GM18505 (cell line): ENCODE data around the gene HKDC1.
"Not testable (repeated sequence)": the region's sequence is repeated elsewhere in the genome, so short reads cannot be mapped to it uniquely, and the experiment has no call there.

ENCODE experiments used
- ATAC-seq: cut with Tn5 transposase; IDR thresholded peaks from one replicate; pipeline ENCODE4 v1.9.1; 2021; ENCODE audit not compliant: unreplicated experiment
- POLR2A ChIP-seq: IDR thresholded peaks from 4 replicates; pipeline ENCODE4 v1.6.1; 2011; ENCODE audit warnings: borderline replicate concordance; ENCODE audit not compliant: insufficient read depth, insufficient read length; ENCODE audit errors: extremely low read depth

HKDC1 gene

DNA sequence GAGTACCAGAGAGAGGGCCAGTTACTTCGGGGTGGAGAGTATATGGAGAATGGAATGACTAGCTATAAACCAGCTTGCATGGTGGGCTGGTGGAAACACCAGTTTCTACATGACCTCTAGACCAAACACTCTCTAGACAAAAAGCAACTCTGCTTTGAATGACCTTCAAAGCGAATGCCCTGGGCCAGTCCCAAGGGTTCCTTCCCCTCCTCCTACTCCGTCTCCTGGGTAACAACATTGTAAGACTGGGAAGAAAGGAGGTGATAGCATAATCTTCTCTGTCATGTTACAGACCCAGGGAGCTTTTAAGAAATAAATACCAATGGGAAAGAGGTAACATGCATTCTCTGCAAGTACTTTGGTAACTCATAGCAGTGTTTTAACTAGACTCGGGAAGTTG, 65.6 kb downstream of the HKDC1 start:
- no peak for ATAC-seq
- TF ChIP-seq POLR2A = no peak

DNA sequence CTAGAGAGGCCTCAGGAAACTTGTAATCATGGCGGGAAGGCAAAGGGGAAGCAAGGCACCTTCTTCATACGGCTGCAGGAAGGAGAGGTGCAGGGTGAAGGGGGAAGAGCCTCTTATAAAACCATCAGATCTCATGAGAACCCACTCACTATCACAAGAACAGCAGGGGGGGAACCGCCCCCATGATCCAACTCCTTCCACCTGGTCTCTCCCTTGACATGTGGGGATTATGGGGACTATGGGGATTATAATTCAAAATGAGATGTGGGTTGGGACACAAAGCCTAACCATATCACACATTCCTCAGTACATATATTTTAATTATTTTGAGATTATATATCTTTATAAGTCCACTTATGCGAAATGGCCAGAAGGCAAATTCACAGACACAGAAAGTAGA, 67.0 kb downstream of the HKDC1 start:
- no peak for TF ChIP-seq POLR2A
- ATAC-seq = no peak

DNA sequence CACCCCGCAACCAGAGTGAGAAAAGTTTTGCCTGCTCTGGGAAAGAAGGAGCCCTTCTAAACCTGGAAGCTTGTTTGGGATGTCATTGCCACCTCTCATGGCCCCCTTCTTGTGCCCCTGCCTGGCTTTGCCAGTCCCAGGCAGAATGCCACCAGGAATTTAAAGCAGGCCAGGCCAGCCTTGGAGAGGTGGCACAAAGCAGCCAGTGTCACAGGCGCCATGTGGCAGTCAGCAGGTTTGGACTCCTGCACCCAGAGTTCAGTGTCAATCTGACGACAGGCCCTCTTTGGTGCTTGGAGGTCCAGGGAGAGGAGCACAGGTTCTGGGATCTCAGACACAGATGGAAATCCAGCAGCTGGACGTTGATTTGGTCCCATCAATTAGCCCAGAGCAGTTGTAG, 70.9 kb downstream of the HKDC1 start:
- TF ChIP-seq POLR2A = no peak
- no peak for ATAC-seq

DNA sequence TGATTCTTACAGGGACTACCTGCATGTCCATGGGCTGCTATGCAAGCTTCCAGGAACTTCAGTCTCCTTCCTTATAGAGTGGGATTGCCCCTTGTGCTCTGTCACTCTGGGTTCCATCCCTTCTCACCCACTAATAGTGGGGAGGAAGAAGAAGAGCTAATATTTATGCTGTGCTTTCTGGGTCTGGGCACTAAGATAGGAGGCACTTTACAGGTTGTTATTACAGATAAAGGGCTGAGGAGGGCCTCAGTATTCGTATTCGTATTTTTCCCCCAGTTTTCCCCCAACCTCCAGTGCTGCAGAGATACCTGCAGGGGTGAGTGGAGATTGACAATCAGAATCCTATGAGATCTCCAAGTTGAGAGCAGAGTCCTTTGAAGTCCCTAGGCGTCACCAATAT, 72.3 kb downstream of the HKDC1 start:
- no peak for ATAC-seq
- TF ChIP-seq POLR2A = no peak

DNA sequence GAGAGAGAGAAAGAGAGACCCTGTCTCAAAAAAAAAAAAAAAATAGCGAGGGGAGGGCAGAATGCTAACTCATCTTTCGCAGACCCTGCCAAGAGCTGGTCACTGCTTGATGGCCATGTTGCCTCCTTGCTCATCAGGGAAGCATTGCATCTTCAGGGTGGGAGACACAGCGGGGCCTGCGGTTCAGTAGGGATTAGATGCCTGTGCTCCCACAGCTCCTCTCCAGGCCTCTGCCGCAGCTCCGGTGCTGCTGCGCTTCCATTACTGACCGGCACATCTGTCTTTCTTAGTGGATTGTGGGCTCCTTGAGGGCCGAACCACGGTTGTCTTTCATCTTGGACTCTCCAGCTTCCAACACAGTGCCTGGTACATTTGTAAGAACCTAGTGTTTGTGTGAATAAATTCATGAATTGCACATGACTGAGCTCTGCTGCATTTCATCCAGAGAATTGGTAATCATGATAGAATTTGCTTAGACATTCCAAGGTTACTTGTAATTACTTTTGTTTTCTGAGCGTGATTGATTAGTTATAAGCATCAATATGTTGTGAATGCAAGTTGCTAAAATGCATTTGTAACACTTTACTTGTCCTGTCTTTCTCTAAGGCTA, 75.0 kb downstream of the HKDC1 start:
- ATAC-seq = no peak
- no peak for TF ChIP-seq POLR2A

DNA sequence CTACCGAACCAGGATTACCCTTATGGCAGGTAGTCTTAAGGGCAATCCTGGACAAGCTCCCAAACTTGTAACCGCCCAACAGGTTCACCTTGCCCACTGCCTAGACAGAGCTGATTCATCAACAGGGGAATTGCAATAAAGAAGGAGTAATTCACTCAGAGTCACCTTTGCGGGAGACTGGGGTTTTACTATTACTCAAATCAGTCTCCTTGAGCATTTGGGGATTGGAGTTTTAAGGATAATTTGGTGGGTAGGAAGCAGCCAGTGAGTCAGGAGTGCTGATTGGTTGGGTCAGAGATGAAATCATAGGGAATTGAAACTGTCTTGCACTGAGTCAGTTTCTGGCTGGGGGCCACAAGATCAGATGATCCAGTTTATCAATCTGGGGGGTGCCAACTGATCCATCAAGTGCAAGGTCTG, 83.5 kb downstream of the HKDC1 start:
- TF ChIP-seq POLR2A = no peak
- ATAC-seq = no peak

DNA sequence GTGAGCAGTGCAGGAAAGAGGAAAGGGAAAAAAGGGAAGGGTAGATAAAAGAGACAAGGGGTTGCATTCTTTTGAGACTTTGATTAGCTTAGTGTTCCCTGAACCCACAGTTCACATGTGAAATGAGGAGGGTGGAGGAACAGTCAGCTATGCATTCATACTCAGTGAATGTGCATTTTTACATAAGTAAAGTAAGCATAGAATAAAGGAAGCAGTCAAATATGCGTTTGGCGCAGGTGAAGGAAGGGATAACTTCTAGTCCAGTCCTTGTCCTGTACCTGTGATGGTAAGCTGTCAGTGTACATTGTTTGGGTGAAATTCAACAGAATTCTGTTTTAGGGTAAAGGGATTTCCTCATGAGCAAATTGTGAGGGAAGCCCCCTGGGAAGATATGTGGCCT, 86.3 kb downstream of the HKDC1 start:
- ATAC-seq = no peak

DNA sequence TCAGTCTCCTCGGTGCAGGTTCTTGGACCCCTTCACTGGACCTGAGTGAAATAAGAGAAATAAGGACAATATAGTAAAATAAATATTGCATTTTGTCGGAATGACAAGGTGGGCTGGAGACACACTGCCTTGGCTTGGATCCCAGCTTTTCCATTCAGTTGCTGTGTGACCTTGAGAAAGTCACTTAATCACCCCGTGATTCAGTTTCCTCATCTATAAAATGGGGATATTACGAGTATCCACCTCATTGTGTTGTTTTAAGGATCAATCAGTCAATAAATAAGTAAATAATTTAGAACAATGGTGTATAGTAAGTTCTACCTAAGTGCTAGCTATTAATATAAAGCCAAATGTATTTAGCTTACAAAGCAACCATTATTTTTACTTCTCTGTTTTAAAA, 87.3 kb downstream of the HKDC1 start:
- no peak for TF ChIP-seq POLR2A
- no peak for ATAC-seq

More for the DNA sequence above, 86.3 kb downstream of the HKDC1 start:
- TF ChIP-seq POLR2A = no peak

DNA sequence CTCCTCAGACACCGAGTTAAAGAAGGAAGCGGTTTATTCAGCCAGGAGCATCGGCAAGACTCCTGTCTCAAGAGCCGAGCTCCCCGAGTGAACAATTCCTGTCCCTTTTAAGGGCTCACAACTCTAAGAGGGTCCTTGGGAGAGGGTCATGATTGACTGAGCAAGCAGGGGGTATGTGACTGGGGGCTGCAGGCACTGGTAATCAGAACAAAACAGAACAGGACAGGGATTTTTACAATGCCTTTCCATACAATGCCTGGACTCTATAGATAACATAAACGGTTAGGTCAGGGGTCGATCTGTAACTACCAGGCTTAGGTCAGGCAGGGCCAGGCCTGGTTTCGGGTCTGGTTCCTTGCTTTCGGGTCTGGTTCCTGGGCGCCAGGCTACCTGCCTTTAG, 88.2 kb downstream of the HKDC1 start:
- not testable (repeated sequence) for ATAC-seq

DNA sequence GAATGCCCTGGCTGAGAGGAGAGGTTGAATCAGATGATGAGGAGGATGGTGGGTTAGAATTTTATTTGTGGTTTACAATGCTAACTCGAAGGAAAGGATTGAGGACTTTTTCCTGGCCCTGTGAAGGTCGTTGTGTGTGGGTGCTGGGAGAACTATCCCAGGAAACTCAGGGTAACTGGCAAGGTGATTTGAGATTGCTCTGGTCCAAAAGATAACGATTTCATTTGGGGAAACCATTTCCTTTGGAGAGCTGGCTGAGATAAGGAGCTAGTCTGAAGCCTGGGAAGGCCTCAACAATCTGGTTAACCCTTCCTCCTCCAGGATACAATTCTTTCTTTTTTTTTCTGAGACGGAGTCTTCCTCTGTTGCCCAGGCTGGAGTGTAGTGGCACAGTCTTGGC, 91.2 kb downstream of the HKDC1 start:
- ATAC-seq = no peak
- no peak for TF ChIP-seq POLR2A

DNA sequence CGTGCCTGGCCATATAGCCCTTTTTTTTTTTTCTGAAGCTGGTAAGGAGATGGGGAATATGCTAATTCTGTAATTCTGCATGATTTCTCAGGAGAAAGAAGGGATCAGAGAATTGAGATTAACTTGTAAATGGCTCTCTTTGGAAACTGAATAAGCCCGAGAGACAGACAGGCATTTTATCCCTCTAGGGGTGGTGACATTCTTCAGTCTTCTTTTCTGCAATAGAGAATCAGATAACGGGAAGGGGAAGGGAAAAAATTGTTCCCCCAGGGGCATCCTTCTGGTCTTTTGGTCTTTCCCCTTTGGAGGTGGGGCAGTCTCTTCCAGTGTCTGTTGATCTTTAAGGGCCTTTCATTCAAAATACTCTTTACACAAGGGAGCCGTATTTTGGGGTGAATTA, 92.4 kb downstream of the HKDC1 start:
- no peak for TF ChIP-seq POLR2A
- no peak for ATAC-seq

DNA sequence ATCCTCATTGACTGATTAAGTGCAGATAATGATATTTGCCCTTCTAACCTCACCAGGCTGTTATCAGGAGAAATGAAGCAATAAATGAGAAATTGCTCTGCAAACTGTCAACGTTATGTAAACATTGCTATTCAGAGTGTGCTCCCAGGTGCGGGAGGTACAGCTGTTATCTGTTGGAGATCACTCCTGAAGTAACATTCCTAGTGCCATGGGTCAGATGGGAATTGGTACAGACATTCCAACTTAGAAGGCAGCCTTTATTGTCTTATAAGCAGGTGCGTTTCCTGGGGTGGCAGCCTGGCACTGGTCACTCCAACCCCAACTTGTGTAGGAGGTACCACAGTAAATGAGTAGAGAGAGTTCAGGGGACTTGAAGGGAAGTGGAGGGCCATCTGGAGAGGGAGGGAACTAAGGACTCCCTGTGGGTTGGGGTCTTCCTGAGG, 95.0 kb downstream of the HKDC1 start:
- no peak for TF ChIP-seq POLR2A
- ATAC-seq = no peak

DNA sequence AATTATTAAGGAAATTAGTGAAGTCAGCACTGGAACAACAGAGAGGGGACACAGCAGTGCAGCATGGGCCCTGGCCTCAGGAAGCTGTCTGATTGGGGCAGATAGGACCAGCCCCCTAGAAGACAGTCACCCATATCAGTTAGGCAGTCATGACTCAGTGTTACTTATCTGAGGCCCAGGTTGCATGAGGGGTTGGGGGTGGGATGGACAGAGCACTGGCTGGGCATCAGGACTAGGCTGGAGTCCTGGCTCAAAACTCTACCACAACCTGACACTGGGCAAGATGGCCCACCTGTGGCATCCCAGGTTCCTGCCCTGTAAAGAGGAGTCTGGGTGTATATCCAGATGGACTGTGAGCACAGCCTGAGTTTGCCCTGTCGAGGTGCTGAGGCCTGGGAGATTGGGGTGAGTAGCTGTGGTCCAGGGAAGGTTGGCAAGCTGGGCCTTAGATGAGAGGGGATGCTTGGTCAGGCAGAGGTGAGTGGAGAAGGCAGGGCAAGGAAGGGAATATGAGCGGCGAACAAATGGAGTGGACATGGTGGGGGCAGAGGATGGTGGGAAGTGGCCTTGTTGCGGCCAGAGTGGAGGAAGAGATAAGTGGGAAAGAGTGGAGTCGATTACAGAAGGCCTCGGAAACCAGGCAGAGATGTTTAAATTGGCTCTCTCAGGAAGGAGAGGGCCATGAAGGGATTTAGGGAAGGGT, 95.6 kb downstream of the HKDC1 start:
- no peak for TF ChIP-seq POLR2A
- no peak for ATAC-seq

DNA sequence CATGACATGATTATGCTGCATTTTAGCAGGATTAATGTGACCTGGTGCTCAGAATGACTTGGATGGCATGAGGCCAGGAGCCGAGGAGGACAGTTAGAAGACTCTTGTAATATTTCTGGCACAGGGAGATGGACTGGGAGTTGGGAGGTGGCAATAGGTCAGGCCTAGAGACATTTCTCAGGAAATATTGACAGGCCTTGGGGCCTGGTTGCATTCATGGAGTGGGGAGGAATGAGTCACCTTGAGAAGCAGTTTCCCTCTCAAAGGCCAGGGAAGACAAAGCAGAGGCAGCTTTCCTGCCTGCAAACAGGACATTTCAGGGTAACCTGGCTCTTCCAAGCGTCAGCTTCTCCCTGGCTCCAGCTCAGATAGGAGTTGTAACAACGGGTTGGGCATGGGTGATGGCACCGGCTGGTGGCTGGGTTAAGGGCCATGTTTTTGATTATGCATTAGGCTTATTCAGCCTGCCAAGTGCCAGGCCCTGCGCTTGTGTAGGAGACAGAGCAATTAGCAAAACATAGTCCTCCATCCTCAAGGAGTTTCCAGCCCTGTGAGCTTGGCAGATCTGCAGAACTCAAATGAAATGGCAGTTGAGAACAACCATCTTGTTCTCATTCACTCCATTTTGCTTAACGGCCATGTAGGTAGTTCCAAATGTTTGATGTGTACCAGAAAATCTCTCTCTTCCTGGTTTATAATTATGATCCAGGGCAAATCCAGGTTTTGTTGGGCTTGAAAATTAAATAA, 96.4 kb downstream of the HKDC1 start:
- no peak for TF ChIP-seq POLR2A
- no peak for ATAC-seq
